GM21423 (cell line): Measurements from ENCODE around the gene CASZ1.

Source experiments
- ATAC-seq: cut with Tn5 transposase; IDR thresholded peaks from one replicate; pipeline ENCODE4 v1.9.1; 2021; ENCODE audit warnings: mild to moderate bottlenecking, moderate library complexity; ENCODE audit not compliant: unreplicated experiment

The CASZ1 gene

GRCh38 chr1:10777749-10778574 lies 18.5 kb downstream of the CASZ1 start:
- ATAC-seq: no peak

GRCh38 chr1:10776190-10776905 lies 20.1 kb downstream of the CASZ1 start:
- no peak for ATAC-seq

DNA sequence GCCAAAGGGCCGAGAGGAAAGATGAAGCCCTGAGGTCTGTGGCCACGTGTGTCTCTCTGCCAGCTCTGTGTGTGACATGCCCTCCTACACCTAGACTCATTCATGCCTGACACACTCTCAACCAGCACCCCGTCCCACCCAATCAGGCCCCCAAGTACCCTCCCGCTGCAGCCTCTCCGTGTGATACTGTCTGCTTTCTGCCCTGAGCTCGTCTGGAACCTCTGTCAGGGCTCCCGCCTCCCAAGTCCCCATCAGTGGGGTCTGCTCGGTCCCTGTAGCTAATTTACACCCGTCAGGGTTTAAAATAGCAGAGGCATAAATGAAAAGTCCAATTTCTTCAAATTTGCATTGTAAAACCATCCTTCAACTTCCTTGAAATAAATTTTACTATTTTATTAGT lies 20.7 kb downstream of the CASZ1 start:
- no peak for ATAC-seq

DNA sequence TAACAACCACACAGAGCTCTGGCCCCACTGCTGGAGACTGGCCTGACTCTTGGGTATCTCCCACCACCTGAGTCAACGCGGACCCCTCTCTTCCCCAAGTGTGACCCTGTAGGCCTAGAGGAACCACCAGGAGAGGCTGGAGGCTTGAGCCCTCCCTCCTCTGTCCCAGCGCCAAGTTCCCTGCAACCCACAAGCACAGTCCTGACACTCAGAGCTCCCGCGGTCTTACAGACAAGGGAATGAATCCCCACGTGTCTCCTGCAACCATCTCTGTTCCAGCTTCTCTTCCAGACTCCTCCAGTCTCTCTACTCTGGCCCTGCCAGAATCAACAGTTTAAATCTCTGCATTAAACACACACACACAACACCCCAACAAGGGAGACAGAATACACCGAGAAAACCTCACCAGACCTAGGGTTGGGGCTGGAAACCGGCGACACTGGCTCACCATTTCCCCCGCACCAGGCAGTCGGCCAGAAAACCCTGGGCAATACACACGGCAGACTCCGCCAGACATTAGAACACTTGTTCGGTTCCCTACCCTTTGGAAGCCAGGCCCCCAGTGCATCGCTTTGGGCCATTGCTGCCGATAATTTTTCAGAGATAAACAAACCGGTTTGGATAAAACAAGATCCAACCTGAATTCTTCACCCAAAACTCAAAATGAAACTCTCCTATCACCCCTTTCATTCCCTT lies 21.7 kb downstream of the CASZ1 start:
- no peak for ATAC-seq

GRCh38 chr1:10773851-10774614 lies 22.4 kb downstream of the CASZ1 start:
- no peak for ATAC-seq

DNA sequence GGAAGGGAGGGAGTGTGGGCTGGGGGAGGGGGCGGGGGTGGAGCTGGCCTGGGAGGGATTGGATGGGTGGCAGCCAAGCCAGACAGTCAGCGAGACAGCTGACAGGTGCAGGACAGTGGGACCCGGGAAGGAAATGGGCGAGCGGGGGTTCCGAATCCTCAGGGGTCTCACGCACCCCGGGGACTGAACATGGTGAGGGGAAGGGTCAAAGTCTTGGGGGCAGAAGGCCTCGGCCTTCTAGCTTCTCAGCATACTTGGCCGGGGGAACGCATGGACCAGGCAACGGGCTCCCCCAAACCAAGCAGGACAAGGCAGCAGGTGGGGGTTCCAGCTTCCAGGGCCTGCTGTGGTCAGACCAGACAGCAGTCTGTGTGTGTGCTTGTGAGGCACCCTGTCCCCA lies 23.1 kb downstream of the CASZ1 start:
- no peak for ATAC-seq

DNA sequence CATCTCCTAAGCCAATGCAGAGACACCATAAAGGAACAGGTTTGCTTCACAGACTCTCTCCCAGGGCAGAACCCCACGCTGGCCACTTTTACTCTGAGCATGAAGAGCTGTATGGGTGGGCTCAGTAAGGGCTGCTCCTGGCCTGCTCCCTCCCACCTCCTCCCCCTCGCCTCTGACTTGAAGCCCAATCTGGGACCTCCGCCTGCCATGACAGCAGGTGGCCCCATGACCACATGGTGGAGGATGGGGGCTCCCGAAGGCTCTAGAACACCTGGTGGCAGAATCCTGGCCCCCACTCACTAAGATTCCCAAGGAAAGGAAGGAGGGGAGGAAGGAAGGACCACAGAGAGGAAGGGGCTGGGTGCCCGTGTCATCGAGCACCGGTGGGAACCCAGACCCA lies 23.7 kb downstream of the CASZ1 start:
- no peak for ATAC-seq

GRCh38 chr1:10771789-10772188 lies 24.7 kb downstream of the CASZ1 start:
- ATAC-seq: no peak

- ATAC-seq: no peak
Measured at GRCh38 chr1:10768552-10768951, 27.9 kb downstream of the CASZ1 start.

- ATAC-seq: no peak
Measured at GRCh38 chr1:10767282-10767681, 29.2 kb downstream of the CASZ1 start.

DNA sequence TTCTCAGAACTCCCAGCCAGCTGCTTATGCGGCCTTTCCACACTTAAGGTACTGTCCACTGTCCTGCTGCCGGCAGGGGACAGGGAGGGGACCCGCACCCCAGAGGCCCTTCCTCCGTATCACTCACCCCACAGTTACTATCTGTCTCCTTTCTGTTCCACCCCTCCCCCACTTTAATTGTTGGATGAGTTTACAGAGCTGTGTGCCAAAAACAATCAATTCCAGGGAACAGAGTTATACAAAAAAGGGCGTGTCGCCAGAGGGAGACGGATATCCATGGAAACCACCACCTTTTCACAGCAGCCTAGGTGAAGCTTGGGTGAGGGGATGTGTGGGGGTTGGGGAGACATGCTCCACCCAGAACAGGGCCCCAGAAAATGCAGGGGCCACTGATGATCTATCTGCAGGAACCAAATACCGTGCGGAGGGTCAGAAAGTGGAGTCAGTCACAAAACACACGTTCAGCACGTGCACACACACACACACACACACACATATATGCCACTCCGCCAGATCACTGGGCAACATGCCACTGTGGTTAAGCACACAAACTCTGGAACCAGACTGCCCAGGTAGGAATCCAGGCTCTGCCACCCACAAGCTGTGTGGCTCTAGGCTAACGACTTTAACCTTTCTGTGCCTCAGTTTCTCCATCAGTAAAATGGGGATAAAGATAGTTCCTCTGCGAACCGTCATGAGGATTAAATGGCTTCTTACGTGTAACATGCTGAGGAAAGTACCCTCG lies 30.5 kb downstream of the CASZ1 start:
- no peak for ATAC-seq

- ATAC-seq: no peak
Measured at GRCh38 chr1:10765304-10765703, 31.1 kb downstream of the CASZ1 start.

DNA sequence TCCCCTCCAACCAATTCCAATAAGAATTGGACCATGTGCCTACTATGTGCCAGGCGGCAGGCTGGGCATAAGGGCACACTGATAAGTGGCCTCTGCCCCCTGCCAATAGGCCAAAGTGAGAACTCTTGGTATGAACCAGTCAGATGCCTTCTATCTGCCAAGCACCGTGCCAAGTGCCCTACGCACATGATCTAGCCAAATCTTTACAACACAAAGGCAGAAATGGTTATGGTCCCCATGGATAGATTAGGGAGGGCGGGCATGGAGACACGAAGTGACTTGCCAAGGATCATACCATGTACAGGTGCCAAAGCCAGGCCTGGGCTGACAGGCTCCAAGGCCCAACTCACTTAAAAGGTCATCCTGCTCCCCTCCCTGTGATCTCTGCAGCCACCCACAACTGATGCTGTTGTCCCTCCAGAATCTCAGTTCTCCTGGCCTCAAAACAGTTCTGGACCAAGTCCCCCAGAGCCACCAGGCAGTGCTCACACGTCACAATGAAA lies 32.1 kb downstream of the CASZ1 start:
- no peak for ATAC-seq

DNA sequence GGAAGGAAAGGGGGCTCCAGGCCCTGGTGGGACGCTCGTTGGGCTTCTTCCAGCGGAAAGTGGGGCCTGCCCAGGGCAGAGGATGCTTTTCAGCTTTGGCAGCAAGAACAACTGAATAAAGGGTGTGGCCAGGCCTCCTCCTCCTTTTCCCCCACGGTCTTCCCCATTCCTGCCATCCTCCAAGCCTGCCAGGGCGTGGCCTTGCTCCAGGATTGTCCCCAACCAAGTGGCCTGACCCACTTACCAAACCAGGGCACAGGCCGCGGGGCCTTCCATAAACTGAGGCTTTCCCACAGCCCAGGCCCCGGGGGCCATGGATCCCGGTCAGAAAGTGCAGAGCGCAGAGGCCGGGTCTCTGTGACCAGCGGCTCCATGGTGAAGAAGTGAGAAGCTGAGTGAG lies 33.6 kb downstream of the CASZ1 start:
- ATAC-seq: no peak

DNA sequence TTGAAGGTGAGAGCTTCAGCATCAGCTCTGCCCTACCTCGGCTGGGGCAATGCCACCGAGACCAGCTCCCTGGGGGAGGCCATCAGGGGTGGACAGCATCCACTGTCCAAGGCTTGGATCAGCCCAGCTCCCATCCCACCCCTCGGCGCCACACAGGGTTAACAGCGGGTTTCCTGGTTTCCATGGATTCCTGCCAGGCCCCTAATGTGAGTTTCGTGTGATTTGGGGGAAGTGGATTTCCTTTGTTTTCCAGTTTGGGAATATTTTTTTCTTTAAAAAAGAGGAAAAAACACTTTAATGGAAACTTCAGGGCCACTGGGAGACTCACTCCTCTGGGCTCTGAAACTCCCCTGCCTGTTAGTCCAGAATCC lies 34.3 kb downstream of the CASZ1 start:
- ATAC-seq: no peak

- ATAC-seq: no peak
Measured at GRCh38 chr1:10761503-10762152, 34.8 kb downstream of the CASZ1 start.

DNA sequence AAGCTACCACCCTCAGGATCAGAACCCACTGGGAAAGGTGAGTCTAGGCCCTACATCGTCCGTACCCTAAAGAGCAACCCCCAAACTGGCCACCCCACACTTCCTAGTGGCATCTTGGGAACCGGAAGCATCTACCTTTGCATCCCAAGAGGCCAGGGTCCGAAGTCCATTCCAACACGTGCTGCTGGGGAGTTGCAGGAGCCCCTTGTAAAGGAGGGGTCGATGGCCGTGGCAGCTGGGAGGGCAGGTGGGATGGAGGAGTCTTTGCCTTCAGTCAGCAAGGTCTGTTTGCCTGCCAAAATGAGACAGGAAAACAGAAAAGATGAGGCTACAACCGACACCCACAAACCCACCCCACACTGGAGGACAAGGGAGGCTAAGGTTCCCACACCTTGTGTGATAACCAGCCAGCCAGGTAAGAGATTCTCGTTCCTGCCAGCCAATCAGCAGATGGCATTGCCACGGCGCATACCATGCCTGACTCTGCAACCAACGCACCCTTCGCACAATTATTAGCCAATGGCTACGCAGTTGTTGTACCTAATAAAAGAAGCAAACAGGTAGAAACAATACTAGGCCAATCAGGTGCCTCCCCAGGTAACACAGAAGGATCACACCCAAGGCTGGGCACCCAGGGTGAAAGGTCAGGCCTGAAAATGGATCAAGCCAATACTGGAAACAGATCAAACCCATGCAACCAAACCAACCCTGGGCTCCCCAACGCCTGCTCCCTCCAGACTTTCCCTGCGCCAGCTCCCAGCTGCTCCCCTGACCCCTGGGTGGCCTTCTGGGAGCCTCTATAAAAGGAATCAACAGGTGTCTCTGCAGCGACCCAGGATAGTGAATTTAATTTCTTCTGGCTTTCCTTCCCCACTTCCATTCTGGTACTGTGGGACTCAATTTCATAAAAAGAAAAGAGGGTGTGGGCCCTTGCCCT lies 35.6 kb downstream of the CASZ1 start:
- no peak for ATAC-seq

DNA sequence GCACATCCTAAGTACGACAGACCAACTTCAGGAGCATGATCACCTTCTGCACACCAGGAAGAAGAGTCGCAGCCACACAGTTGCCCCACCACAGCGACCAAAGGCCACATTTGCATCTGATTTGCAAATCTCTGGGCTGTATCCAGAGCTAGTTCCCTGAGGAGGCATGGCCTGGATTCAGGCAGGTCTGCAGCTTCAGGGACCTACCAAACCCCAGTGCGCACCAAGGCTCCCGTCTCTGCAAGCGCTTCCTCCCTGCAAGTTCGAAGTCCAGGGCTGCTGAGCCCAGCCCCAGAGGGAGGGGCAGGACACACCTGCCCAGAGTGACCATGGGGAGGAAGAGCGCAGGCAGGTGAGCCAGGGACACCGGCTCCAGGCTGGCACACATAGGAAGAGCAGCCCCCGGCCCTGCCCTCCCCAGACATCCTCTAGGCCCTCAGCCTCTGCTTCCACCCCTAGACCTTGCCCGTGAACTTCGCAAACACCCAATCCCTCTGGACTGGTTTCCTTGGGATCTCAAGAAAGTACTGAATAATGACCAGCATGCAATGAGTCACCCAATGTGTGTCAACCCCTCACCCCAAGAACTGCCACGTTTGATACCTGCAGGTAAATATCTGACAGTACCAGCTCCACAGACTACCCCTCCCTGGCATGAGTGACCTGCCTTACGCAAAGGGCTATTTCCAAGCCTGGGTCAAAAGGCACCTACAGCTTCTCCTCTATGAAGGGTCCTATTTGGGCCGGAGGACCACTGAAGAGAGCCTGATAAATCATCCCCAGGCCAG lies 36.8 kb downstream of the CASZ1 start:
- no peak for ATAC-seq
